OCI-LY1 (cell line): ENCODE results near the gene DHDDS.

Experiments
- CTCF ChIP-seq: fragments of 200-600 bp; sonication (generic), shearing (Covaris generic); IDR thresholded peaks from 2 replicates; pipeline ENCODE4 v1.5.1; 2017; ENCODE audit warnings: mild to moderate bottlenecking, antibody characterized with exemption, low read length, moderate library complexity, mixed read lengths
- EZH2 ChIP-seq: fragments of 200-600 bp; sonication (generic), shearing (Covaris generic); IDR thresholded peaks from 2 replicates; pipeline ENCODE4 v1.8.0; 2017; ENCODE audit warnings: borderline replicate concordance, mixed run types, mild to moderate bottlenecking, antibody characterized with exemption, low read length, moderate library complexity, mixed read lengths

- TF ChIP-seq CTCF (no peak), EZH2 (no peak)
Measured at GRCh38 chr1:26419494-26419893, 12.6 kb upstream of the DHDDS start.
